GM19455 (cell line): ENCODE measurements around the gene CTNNA2.

Source experiments
- ATAC-seq: cut with Tn5 transposase; IDR thresholded peaks from one replicate; pipeline ENCODE4 v1.9.1; 2021; ENCODE audit not compliant: unreplicated experiment

Gene CTNNA2

DNA sequence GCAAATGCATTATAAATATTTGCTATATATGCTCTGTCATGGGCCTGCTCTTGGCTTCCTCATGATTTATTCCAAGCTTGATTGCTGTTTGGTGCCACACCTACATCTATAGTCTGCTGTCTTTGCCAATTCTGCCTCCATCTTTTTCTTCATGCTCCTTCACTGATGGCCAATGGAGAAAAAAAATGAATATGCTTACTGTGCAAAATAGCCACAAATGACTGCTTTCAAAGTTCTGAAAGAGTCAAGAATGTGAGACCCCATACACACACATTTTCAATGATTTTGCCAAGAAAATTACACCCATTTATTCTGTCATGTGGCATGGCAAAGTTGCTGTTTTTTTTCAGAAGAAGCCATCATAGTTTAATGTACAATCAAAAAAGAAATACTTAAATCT lies 1097.3 kb downstream of the CTNNA2 start:
- ATAC-seq = no peak

DNA sequence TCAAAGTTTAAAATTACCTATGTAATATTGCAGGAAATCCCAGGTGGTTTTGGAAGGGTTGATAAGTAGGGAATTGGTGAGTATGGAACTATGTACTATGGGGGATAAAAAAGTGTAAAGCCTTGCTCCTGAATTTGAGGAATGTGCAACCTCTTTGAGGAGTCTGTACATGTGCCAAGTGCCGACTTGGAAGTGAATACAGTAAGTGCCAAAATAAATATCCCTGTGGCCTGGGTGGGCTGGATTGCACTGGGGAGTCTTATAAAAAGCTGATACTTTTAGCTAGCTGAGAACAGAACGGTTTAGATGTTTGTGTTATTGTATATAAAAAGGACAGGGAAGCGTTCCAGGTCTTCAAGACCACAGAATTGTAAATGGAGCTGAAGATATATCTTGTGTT lies 1108.8 kb downstream of the CTNNA2 start:
- ATAC-seq = no peak

DNA sequence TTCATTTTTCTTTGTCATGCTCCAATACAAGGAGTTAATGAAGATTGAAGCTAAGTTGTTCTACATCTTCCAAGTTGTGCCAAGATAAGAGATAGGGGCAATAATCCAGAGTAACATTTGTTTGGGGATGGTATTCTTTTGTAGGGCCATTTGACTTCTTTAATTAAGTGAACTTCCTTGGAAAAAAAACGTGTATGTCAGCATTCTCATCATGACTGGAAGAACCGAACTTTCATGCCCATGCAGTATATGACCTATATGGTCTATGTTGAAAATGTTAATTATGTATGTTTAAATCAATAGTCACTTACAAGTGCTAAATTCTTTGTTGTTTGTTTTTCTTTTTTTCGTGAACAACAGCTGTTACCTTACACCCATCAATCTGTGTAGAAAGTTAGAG lies 1111.2 kb downstream of the CTNNA2 start:
- no peak for ATAC-seq

DNA sequence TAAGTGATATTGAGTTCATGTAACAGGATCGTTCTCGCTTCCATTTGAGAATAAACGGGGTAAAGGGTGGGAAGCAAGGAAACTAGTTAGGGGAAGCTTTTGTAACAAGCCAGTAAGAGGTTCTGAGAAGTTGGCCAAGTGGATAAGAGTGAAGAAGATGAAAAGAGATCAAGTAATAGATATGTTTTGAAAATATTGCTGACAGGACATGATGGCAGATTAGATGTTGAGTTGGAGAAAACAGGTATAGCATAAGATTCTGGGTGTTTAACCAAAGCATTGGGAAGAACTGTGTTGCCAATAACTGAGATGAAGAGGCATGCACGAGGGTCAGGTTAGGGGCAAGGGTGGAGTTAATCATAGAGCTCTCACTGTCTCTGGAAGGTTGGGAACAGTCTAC lies 1121.7 kb downstream of the CTNNA2 start:
- ATAC-seq = no peak

DNA sequence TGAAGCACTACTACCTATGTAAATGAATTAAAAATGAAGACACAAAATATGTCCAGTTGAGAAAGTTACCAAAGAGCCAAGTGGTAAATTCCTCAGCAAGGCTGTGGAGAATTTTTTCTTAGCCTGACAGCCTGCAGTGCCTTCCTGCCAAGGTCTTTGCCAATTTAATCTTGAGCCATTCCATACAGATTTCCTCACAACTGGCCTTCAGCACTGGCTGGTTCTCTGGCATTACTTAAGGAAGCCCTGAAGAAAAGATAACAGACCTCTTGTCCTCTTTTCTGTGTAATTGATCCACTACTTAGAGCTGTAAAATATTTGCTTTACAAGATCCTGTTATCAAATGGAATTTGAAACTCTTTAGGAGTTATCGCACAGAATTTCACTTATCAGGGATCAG lies 1125.9 kb downstream of the CTNNA2 start:
- no peak for ATAC-seq

DNA sequence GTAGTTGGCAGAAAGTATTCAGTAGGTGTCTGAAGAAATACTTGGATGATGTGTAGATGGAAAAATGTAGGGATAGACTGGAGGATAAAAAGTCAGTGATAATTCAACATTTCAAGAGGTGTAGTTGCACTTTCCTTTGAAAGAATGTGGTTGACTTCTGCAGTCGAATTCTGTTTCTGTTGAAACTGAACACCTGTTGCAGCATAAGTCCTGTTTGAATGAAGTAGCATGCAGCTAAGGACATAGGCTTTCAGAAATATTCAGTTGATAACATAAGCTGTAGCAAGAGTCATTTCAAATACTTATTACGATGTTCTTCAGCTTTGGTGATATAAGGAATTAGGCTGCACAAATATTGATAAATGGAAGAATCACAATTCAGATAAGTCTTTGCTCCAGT lies 1129.6 kb downstream of the CTNNA2 start:
- no peak for ATAC-seq

DNA sequence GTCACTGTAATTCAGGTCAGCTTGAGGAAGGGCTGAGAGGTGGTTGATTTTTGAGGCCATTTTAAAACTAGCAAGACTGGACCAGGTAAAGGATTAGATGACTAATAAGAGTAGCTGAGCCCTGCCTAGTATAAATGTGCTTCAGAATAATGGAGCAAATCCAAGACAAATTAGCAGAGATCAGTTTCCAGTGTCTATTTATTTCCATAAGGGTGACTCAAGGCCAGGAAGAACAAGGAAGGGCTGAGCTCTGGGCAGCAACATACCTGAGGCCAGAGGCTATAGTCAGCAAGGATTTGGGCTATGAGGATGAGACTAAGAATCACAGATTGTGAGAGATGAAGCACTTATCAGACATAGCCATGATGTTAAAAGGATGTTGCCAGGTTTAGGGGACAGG lies 1130.7 kb downstream of the CTNNA2 start:
- no peak for ATAC-seq

DNA sequence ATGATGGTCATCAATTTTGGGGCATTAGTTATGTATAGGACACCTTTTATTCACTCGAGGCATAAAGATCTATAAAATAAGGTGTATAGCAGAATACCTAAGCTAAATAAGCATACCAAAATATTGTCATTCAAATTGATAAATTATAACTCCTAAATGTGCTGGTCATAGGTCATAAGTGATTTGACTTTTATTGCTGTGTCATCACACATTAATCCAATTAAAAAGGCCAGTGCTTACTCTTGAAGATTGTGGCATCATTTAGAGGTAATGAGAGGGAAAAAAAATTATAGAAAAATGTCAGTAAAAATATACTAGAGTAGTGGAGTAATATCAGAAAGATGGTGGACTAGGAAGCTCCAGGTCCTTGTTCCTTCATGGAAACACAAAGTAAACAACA lies 1138.6 kb downstream of the CTNNA2 start:
- no peak for ATAC-seq

DNA sequence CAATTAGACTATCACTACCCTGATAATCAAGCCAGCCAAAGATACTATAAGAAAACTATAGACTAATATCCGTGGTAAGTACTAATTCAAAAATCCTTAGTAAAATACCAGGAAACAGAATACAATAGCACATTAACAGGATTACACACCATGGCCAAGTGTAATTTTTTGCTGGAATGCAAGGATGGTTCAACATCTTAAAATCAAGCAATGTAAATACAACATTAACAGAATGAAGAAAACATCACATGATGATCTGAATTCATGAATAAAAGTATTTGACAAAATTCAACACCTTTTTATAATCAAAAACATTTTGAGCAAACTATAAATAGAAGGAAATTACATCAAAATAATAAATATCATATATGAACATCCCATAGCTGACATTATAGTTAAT lies 1142.4 kb downstream of the CTNNA2 start:
- ATAC-seq = no peak

DNA sequence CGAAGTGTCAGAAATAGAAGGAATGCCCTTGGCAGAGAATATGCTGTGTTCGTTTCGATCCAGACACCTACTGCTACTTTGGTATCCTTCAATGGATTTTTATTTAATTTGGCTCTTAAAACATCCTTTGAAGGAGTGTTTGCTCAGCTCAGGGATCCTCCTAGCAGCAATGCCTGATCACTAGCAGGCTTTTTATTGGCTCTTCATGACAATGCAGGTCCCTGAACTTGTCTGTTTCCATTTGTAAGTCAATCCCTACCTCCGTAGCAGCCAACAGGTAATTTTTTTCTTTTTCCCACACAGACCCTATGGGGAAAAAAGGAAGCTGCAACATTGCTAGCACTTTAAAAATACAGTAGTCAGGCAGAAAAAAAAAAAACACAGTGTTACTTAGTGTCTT lies 1157.9 kb downstream of the CTNNA2 start:
- ATAC-seq = no peak

DNA sequence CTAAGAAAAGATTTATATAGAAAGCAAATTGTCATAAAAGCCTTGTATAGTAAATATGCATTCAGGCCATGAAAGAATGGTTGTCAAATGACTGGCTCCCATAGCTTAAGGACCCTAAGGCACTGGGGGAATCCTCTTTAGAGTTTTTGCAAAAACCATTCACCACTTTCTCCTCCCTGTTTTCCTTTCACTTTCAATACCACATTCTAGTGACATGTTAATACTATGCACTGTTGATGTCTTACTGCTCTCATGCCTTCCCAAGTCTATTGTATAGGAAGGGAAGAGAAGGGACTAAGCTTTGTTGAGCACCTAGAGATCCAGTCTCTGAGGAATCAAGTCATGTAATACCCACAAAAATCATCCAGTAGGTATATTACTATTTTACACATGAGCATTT lies 1174.7 kb downstream of the CTNNA2 start:
- no peak for ATAC-seq

DNA sequence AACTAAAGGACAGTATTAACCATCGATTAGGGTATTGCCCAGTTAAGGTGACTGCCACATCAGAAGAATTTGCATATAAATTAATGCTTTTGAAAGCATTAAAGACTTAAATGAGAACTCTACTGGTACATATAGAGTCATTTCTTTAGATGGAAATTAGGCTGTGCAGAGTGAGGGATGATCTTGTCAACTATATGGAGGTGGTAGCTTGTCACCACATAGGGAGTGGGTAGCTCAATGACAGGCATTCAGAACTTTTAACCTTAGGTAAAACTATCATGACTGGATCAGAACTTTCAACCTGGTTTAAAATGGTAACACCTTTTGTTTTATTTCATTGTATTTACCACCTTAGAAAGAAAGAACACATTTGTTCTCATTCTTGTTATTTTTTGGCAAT lies 1176.3 kb downstream of the CTNNA2 start:
- no peak for ATAC-seq
